Measurements from ENCODE around the gene ZBTB43.

DNA sequence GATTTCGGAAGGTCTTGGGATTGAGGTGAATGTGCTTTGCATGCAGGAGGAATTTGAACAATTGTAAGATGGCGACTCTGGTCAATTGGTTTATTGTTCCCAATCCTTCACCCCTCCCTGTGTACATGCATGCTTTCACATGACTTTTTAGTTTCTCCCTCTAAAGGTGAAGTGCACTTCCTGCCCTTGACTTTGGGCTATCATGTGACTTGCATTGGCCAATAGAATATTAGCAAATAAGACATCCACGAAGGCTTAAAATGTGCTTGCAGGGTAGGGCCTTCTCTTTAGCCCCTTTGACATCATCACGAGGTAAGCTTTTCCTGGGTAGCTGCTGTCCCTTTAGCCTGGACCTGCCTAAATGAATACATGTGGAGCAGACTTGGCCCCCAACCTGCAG lies 8.1 kb upstream of the ZBTB43 start:
- TF ChIP-seq, protein P1, sequence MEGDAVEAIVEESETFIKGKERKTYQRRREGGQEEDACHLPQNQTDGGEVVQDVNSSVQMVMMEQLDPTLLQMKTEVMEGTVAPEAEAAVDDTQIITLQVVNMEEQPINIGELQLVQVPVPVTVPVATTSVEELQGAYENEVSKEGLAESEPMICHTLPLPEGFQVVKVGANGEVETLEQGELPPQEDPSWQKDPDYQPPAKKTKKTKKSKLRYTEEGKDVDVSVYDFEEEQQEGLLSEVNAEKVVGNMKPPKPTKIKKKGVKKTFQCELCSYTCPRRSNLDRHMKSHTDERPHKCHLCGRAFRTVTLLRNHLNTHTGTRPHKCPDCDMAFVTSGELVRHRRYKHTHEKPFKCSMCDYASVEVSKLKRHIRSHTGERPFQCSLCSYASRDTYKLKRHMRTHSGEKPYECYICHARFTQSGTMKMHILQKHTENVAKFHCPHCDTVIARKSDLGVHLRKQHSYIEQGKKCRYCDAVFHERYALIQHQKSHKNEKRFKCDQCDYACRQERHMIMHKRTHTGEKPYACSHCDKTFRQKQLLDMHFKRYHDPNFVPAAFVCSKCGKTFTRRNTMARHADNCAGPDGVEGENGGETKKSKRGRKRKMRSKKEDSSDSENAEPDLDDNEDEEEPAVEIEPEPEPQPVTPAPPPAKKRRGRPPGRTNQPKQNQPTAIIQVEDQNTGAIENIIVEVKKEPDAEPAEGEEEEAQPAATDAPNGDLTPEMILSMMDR (IDR thresholded peaks at IDR 0.05 in 2 of 3, conservative IDR thresholded peaks at IDR 0.05 in 1 of 3; ENCODE audit: borderline replicate concordance in 1 of 3, insufficient read depth in 1 of 3, low read depth in 2 of 3, low read length in 2 of 3), result no peak
- no peak for TF ChIP-seq TCF7L2 (IDR thresholded peaks at IDR 0.05; ENCODE audit: borderline replicate concordance, extremely low read depth, insufficient read depth, insufficient read length)
- no peak for TF ChIP-seq EZH2phosphoT487 (IDR thresholded peaks at IDR 0.05; ENCODE audit: borderline replicate concordance)
- TF ChIP-seq POLR2A (IDR thresholded peaks at IDR 0.05; ENCODE audit: borderline replicate concordance, extremely low read depth, insufficient read depth, insufficient read length), result no peak
- TF ChIP-seq ZNF274 (IDR thresholded peaks at IDR 0.05; ENCODE audit: low read depth, low read length), result no peak
- TF ChIP-seq EGR1 (IDR thresholded peaks at IDR 0.05; ENCODE audit: low read depth), result no peak
- TF ChIP-seq RAD21 (IDR thresholded peaks at IDR 0.05; ENCODE audit: low read depth), result no peak
- no peak for TF ChIP-seq POLR2AphosphoS5 (IDR thresholded peaks at IDR 0.05; ENCODE audit: low read depth, low read length)
- TF ChIP-seq, protein P2, sequence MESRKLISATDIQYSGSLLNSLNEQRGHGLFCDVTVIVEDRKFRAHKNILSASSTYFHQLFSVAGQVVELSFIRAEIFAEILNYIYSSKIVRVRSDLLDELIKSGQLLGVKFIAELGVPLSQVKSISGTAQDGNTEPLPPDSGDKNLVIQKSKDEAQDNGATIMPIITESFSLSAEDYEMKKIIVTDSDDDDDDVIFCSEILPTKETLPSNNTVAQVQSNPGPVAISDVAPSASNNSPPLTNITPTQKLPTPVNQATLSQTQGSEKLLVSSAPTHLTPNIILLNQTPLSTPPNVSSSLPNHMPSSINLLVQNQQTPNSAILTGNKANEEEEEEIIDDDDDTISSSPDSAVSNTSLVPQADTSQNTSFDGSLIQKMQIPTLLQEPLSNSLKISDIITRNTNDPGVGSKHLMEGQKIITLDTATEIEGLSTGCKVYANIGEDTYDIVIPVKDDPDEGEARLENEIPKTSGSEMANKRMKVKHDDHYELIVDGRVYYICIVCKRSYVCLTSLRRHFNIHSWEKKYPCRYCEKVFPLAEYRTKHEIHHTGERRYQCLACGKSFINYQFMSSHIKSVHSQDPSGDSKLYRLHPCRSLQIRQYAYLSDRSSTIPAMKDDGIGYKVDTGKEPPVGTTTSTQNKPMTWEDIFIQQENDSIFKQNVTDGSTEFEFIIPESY (IDR thresholded peaks at IDR 0.05; ENCODE audit: extremely low read depth, insufficient replicate concordance, low read length), result no peak
- no peak for TF ChIP-seq SP1 (IDR thresholded peaks at IDR 0.05; ENCODE audit: low read depth)
- TF ChIP-seq, protein P3, sequence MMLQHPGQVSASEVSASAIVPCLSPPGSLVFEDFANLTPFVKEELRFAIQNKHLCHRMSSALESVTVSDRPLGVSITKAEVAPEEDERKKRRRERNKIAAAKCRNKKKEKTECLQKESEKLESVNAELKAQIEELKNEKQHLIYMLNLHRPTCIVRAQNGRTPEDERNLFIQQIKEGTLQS (IDR thresholded peaks at IDR 0.05), result no peak
- TF ChIP-seq FOSL1 (IDR thresholded peaks at IDR 0.05; ENCODE audit: low read depth), result no peak
- TF ChIP-seq EZH2 (IDR thresholded peaks at IDR 0.05), result no peak

Measured in HCT116 (cell line).